ENCODE measurements around the gene TENM4.

GRCh38 chr11:78876676-78877075 lies 564.2 kb downstream of the TENM4 start:
- TF ChIP-seq CBX2 (IDR thresholded peaks at IDR 0.05; ENCODE audit: borderline replicate concordance, low read depth) (no peak), RAD21 (conservative IDR thresholded peaks at IDR 0.05 in 1 of 2, IDR thresholded peaks at IDR 0.05 in 1 of 2) (no peak), POLR2A (IDR thresholded peaks at IDR 0.05; ENCODE audit: low read length) (no peak), CTCF (IDR thresholded peaks at IDR 0.05) (no peak), JUN (IDR thresholded peaks at IDR 0.05) (no peak), RCOR1 (IDR thresholded peaks at IDR 0.05; ENCODE audit: low read depth, low read length) (no peak), SMC3 (IDR thresholded peaks at IDR 0.05) (no peak), NPAS2 (CRISPR knock-in tag; IDR thresholded peaks at IDR 0.05; ENCODE audit: borderline replicate concordance) (no peak), PHF8 (IDR thresholded peaks at IDR 0.05; ENCODE audit: borderline replicate concordance, low read depth) (no peak), EP300 (IDR thresholded peaks at IDR 0.05) (no peak)
